ENCODE measurements around the gene SPSB2.
"Not testable (repeated sequence)": the region's sequence is repeated elsewhere in the genome, so short reads cannot be mapped to it uniquely, and the experiment has no call there.

Gene SPSB2

DNA sequence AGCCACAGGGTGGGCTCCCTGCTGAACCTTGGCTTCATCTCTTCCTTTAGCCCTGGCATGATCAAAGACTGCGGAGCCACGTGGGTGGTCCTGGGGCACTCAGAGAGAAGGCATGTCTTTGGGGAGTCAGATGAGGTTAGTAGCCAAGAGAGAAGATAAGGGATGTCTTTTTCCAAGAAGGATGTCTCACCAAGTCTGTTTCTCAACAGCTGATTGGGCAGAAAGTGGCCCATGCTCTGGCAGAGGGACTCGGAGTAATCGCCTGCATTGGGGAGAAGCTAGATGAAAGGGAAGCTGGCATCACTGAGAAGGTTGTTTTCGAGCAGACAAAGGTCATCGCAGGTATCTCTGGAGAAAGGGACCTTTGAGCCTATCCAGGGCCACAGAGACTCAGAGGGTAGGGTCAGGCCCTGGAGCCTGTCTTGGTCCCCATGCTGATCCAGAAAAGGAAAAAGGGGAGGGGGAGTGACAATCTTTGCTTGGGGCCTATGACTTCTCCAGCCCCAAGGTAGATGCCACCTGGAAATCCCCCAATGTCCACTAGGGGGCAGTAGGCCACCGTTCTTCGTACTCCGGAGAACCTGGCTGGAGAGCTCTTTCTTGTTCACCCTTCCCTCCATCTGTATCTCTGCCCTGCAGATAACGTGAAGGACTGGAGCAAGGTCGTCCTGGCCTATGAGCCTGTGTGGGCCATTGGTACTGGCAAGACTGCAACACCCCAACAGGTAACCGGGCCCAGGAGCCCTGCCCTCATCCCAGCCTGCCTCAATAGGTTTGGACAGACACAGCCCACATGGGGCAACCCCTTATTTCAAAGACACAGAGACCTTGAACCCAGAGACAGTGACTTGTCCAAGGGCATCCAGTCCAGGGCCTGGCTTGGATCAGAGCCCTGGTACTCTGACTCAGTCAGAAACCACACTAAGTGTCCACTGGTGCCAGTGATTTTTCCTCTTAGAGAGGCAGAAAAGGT is 3.8 kb downstream of the SPSB2 start:
- peak; percentile 8 for DNase-seq

DNA sequence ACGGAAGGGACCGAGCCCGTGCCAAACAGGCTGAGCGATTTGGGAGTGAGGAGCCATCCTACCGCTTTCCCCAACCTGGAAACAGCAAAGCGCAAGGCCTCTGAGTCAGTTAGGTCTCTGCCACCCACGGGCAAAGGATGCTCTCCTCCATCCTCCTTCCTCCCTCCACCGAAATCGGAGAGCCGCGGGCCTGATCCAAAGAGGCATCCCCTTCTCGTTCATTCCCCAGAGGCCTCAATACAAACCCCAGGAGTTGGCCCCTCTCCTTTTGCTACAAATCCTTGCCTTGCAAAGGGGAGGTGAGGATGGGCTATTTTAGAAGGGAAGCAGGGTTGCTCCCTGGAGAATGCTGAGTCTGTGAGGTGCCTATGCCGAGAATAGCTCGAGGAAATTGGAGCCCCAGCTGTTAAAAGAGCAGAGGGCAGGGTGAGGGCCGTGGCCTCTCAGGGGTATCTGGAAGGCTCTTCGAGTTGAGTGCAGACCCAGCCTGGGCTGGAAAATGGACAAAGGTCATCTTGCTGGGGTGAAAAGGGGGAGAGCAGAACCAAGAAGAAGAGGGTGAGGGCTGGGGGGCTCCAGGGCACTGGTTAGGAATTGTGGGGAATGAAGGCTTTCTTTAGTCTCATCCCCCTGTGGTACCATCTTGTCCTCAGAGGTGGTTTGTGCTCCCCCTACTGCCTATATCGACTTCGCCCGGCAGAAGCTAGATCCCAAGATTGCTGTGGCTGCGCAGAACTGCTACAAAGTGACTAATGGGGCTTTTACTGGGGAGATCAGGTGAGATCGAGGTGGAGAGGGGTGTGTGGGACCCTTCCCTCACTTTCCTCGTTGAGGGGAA is 4.7 kb downstream of the SPSB2 start:
- DNase-seq, result no peak

GRCh38 chr12:6867413-6868210 is 5.5 kb downstream of the SPSB2 start, which contains the start of gene TPI1:
TSS of gene TPI1 (plus strand) at chr12:6867531. CDS start at chr12:6867567, 36 bp downstream.
- peak; percentile 55 for DNase-seq

DNA sequence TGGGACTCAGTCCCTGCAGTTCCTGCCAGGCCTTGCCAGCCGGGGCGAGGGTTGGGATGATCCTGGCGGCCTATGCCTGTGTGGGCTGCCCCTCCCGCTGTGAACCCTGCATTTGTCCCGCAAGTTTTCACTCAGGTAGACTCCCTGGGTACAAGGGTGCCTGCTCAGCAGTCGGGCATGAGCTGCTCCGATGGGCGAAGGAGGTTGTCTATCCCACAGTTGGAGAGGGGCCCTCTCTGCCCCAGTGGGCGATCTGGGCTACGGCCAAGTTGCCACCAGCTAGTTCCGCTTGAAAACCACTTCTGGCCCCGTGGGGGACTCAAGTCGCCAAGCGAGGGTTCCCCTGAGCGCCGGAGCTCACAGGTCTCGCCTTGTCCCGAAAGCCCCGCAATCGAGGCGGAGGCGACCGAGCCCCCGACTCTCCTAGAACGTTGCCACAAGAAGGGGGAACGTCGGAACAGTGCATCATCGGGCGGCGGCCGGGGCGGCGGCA is 6.1 kb downstream of the SPSB2 start:
- no peak for DNase-seq

DNA sequence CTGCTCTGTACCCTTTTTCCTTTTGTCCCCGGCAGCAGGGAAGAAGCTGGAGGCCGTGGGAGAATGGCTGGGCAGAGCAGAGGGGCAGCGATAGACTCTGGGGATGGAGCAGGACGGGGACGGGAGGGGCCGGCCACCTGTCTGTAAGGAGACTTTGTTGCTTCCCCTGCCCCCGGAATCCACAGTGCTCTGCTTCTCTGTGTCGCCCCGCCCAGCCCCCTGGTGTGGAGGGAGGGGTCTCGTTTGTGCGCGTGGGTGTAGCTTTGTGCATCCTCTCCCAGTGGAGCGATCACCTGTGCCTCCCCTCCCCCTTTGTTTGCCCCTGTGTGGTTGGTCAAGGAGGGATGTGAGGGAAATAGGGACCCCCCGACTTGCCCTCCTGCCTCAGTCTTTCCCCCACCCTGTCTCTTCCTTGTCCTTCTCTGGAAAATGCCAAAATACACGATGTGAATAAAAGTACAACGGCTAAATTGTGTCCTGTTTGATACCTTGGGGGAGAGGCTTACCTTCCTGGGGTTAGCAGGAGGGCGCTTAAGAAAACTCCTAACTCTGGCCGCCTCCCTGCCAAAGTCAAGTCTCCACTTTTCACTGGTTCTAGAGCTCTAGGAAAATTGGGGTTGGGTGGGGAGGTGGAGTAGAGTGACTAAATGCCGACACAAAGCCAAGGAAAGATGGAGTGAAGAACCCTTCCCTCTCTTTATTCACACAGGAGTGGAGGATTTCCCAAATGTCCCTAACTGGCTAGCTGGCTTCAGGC is 6.8 kb downstream of the SPSB2 start:
- no peak for DNase-seq

DNA sequence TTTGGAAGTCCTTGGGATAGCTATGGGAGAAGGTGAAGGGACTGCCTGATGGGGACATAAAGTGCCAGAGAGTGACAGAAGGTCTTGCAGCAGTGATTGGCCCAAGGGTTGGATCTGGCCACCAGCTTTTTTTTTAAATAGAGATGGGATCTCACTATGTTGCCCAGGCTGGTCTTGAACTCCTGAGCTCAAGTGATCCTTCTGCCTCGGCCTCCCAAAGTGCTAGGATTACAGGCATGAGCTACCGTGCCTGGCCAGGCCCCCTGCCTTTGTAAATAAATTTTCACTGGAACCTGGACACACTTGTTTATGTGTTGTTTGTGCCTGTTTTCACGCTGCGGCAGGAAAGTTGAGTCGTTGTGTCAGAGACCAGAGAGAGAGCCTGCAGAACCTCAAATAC is 7.8 kb downstream of the SPSB2 start:
- not testable (repeated sequence) for DNase-seq

DNA sequence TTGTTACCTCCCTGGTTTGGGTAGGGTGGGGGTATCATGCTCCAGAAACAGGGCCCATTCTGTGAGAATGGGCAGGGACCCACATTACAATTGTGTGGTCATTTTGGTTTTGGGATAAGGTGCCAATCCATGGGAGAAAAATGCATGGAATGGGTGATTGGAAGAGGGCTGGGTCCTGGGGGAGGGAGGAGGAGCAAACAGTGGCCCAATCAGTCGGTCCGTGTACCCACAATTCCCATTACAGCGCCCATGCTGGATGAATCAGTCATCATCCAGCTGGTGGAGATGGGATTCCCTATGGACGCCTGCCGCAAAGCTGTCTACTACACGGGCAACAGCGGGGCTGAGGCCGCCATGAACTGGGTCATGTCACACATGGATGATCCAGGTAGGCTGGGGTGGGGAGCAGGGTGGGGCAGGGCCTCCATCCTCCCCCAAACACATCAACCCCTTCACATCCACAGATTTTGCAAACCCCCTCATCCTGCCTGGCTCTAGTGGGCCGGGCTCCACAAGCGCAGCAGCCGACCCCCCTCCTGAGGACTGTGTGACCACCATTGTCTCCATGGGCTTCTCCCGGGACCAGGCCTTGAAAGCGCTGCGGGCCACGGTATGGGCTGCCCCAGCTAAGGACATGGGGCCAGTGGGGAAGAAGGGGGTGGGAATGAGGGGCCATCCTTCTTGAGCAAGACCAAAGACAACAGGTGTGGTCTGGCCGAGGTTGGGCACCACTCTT is 9.3 kb downstream of the SPSB2 start:
- no peak for DNase-seq

GRCh38 chr12:6863033-6863432 is 10.1 kb downstream of the SPSB2 start:
- DNase-seq, result no peak

DNA sequence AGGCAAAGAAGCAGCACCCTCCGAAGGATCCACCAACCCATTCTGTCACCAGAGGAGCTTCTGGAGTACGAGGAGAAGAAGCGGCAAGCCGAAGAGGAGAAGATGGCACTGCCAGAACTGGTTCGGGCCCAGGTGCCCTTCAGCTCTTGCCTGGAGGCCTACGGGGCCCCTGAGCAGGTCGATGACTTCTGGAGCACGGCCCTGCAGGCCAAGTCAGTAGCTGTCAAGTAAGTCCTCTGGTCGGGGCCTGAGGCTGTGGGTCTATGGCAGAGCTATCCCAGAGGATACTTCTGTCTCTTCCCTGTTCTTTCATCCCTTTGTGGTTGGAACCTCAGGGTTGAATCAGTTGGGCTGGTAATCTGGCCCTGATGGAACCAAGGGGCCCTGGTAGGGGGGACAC is 11.7 kb downstream of the SPSB2 start:
- no peak for DNase-seq

DNA sequence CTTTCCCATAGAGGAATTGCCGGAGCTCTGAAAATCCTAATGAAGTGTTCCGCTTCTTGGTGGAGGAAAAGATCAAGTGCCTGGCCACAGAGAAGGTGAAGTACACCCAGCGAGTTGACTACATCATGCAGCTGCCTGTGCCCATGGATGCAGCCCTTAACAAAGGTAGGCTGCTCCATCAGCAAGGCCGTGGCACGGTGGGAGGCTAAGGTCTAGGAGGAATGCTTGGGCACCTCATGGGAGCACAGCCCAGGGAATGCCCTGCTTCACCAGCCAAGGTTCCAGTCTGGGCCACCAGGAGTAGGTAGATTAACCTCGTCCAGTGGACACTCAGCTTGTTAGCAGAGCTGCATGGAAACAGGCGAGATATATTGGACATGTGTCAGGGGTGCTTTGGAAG is 12.2 kb downstream of the SPSB2 start:
- DNase-seq, result no peak

DNA sequence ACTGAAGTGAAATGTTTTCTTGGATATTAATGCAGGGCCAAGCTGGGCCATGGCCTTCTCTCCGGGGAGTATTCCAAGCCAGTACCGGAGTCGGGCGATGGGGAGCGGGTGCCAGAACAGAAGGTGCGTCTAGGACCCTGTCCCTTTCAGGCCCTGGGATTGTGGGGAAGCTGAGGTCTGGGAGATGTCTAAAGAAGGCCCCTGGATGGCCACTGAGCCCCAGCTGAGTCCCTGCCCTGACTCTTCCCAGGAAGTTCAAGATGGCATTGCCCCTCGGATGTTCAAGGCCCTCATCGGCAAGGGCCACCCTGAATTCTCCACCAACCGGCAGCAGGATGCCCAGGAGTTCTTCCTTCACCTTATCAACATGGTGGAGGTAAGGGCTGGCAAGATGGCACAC is 13.0 kb downstream of the SPSB2 start:
- DNase-seq, result no peak

DNA sequence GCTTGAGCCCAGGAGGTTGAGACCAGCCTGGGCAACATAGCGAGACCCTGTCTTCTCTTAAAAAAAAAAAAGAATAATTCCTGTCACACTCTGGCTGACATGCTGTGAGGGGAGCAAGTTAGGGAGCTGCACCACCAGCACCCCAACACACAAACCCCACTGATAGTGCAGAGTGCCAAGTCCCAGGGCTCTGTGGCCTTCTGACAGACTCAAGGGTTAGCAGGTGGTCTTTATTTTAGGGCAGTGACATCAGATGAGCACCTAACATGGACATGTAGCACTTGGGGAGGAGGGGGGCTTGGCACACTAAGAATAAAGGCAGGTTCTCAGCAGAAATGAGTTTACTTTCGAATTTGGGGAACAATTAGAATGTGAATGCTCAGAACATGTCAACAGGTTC is 14.3 kb downstream of the SPSB2 start:
- DNase-seq, result no peak

GRCh38 chr12:6855322-6855721 is 17.8 kb downstream of the SPSB2 start:
- no peak for DNase-seq

- DNase-seq, result no peak
Observed at GRCh38 chr12:6854036-6854435, 19.1 kb downstream of the SPSB2 start.

GRCh38 chr12:6853626-6854025 is 19.5 kb downstream of the SPSB2 start:
- DNase-seq, result no peak

DNA sequence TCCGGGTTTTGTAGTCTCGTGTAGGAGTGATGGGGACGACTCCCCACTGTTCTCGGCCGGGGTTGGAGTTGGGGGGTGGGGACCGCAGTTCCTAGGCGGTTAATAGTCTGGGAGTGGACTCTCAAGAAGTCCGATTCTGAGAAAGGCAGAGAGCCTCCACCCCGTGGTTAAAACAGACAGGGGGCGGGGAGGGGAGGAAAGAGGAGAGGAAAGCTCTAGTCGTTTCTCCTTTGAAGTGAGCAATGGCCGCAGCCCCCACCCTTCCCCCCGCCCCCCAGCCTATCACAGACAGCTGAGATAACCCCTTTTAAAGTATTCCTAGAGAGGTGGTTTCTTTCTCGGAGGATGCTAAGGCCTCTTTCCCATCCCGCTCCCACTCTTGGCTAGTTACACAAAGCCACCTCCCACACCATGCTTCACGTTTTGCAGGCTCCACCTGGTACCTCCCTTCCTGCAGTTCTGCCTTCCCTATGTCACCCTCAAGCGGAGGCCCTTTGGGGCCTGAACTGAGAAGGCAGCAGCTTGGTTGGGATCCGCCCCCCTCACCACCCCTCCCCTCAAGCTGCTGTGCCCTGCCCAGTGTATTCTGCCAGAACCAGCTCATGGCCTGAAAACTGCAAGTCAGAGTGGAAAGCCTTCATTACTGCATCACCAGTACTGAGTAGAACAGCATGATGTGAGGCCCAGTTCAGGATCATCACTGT is 20.3 kb downstream of the SPSB2 start:
- DNase-seq, result no peak

DNA sequence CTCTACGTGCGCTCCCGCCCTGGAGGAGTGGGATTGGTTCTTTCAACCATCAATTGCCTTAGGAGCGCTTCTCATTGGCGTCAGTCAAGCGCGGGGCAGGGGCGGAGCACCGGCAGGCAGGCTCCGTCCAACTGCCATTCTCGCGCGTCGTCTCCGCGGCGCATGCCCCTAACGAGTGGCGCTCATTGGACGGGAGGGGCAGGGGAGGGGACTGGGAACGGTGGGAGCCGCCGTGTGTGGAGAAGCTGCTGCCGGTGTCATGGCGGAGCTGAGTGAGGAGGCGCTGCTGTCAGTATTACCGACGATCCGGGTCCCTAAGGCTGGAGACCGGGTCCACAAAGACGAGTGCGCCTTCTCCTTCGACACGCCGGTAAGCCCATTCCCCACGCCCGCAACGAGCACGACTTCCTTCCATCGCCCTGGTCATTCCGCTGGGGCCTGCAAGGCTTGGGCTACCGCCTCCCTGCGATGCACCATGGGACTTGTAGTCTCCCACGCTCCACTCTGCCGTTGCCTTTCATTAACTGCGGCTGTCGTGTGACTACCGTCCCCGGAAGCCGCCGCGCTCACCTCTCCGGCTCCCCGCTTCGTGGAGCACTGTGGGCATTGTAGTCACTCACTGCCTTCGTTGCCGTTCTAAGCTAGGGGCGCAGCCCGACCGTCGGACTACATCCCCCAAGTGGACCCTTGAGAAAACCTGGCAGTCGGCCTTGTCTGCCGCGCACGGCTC is 21.0 kb downstream of the SPSB2 start, which contains the start of gene USP5:
Gene USP5 (plus strand): TSS at position 230 of the 730 bp plus-strand sequence. CDS start 30 bp downstream, at position 260.
- DNase-seq, result peak; percentile 98

DNA sequence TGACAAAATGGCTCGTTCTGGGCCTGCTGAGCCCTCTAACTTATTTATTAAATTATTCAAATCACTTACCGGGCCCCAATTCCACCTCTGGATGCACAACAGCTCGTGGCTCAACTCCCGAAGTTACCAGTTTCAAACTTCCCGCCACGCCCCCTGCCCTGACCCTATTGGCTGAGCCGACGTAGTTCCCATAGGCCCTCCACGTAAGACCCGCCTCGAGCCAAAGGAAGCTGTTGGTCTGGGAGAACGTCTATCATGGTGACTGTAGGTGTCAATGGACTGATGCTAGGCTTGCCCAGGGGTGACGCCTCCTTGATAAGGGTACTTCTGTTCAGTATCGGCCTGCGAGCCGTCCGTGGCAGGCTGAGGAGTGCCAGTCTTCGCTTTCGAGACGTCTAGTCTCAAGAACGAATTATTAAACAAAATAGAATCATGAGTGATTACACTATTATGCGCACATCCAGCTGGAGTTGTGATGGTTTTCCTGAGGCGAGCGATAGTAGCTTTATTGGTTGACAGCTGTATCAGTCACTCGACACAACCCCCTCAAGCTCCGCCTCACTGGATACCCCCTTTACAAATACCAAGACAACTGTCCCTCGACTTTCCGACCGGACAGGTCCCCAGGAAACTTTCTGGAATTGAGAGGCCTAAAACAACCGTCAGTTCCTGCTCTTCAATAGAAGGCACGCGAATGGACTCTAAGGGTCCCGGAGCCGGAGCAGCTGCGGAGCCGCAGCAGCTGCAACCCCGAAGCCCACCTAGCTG is 21.8 kb downstream of the SPSB2 start, which contains the start of gene CDCA3:
Gene CDCA3 (minus strand): TSS at position 134 of the 768 bp plus-strand sequence. CDS start 334 bp downstream, outside the sequence.
- peak; percentile 90 for DNase-seq

GRCh38 chr12:6850796-6851152 is 22.3 kb downstream of the SPSB2 start:
- no peak for DNase-seq

All from NCI-H1417 treated with DMSO at 0.1 percent for 48 hours (cell line).